GM04503 (cell line): ENCODE data around the gene MMP20.
A peak's percentile ranks its signal among the peaks of the same experiment; 100 is the strongest.

Experiments
- DNase-seq: peaks from one replicate; pipeline ENCODE4 v3.0.0-alpha.2; 2012; ENCODE audit warnings: low read depth

Gene MMP20

DNA sequence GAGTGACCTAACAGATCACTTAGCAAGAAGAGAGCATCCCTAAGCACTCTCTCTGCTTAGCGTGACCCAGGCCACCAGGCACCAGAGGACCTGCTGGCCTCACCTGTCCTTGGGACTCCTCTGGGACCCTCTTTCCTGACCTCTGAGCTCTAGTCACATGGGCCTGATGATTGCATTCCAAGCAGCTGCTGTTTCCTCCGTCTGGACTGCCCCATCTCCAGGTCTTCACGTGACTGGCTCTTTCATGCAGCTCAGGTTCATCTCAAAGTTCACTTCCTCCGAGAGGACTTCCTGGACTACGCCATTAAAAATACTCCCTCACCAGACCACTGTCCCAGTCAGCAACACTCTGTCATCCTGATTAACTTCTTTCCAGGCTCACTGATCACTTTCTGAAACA, 2.9 kb downstream of the MMP20 start:
- DNase-seq: no peak

DNA sequence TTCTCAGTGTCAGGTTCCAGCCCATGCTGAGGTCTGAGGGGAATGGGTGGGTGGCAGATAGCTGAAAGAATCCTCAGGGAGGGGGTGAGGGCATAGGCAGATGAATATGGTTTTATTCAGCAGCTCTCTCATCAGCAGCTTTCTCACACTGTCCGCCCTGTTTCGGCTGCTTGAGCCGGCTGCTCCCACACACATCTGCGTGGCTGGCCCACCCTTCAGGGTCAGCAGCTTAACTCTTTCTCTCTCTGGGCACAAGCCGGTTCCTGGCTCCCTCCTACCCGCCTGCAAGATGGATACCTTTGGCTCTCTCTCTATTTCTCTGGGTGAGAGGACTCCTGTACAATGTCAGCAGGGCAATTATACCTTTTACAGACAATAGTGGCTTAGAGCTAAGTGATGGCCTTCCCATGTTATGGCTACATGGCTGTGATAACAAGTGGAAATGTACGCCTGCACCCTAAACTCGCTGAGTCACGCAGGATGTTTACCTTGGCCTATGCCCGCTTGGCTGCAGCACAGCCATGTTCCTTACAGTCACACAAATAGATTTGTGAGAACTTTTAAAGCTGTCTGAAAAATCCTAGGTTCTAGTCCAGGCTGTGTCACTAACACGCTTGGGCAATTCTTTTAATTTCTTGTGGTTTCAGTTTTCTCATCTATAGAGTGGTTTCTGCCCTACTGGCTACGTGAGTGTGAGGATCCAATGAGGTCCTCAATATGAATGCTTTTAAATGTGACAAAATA, 4.1 kb downstream of the MMP20 start:
- DNase-seq: no peak

DNA sequence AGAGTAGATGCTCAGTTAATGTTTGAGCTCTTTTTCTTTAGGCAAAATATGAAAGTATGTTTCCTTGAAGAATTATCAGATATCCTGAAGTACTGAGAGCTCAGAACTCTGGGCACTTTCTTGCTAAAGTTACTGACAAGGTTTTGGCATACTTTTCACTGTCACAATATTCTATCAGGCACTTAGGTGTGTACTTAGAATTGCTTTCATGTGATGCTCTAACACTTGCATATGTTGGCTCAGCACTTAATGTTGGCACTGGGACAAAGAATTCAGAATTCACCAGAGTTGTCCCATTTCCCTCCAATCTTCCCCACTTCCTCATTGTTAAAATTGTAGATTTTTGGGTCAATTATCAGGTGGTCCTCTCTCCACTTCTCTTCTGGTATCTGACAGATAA, 5.0 kb downstream of the MMP20 start:
- no peak for DNase-seq

DNA sequence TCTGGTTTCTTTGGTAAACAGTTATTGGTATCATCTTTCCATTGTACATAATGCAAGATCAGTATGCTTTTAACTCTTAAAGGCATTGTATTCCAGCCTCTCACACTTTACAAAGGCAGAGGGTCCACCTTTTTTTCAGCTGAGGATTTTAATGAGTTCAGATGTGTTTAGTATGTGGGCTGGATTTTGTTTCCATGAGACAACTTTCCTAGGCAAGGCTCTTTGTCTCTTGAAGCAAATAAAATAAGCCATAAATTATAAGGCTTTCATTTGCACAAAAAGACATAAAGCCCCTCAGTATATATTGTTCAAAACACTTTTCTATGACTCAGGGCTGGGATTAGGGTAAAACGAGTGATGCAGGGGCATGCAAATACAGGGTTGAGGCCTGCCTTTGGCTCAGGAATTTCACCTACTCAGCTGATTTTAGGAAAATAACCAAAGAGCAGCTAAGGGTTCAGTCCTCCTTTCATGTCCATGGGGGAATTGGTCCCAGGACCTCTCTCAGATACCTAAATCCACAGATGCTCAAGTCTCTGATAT, 7.6 kb downstream of the MMP20 start:
- DNase-seq: no peak

DNA sequence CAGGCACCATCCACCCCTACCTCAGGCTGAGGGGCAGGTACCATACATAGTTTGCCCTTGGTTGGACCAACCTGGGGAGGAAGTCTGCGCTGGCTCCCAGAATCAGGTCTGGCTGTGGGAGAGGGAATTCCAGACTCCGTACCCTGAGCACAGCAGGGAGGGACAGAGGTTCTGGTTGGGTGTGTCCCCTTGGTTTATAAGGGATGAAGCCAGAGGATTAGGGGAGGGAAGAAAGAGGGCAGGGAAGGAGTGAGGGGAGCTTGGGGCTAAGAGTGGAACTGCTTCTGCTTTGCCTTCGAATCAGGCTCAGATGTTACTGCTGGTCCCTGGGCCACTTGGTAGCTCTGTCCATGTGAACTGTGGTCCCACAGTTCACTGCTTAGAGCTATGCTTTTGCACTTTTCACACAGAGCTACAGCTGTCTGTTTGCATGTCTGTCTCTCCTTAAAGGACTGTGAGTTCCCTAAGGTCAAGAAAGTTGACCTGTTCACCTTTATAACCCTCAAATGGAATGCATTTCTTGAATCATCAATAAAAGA, 9.2 kb downstream of the MMP20 start:
- DNase-seq: no peak

DNA sequence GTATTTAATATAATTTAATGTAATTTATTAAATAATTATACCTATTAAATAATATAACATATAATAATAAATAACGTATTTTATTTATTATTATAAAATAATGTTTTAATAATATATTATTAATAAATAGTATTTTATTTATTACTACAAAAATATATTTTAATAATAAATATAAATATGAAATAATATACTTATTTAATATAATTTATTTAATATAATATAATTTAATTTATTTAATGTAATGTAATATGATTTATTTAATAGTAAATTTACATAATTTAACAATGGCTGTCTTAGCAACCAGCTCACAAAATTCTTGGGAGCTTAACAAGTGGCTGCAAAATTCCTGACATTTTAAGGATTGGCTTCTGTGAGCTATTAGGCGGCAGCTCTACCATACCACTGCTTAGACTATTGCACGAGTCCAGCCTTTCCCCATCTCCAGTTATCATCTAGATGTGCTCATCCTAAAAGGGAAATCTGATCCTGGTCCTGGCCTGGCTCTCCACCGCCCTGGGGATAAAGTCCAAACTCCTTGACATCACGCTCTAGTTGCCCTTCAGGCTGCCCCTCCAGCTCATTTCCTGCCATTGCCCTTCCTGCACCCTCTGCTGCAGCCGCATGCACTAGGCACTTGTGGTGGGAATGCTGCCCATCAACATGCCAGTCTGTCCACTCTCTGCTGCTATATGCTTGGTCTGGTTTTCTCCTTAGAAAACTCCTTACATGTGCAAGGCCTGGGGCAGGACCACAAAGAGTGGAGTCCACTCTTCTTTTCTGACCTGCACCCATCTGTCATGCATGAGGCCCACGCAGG, 9.8 kb downstream of the MMP20 start:
- DNase-seq: no peak

DNA sequence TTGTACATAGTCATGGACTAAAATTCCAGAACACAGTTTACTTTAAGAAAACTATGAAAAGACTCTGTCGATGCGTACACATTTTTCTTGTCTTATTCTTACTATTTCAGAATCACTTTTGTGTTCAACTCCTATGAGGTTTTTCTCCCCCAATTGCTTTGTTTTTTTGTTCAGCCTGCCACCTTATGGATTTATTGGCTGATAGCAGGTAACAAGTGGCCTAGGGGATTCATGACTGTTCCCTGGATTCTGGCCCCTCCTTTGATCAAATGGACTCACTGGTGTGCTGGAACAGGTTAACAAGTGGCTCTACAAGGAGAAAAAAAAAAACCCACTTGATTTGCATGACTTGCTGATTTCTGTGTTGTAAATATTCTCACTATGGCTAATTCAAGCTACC, 10.6 kb downstream of the MMP20 start:
- DNase-seq: no peak

DNA sequence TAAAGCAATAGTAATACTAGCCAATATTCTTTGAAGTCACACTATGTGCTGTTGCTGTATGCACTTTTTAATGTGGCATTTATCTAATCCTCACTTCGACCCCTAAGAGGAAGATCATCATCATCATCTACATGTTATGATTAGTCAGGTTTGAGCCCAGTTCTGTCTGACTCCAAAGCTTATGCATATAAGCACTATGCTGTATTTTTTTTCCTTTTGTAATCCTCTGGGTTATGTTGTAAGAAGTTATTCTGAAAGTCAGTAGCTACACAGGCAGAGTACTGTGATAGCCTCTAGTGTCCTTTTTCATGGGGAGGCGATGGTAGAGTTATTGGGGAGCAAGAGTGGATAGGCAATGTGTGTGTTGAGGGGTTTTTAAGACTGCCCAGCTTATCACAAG, 11.1 kb downstream of the MMP20 start:
- no peak for DNase-seq

DNA sequence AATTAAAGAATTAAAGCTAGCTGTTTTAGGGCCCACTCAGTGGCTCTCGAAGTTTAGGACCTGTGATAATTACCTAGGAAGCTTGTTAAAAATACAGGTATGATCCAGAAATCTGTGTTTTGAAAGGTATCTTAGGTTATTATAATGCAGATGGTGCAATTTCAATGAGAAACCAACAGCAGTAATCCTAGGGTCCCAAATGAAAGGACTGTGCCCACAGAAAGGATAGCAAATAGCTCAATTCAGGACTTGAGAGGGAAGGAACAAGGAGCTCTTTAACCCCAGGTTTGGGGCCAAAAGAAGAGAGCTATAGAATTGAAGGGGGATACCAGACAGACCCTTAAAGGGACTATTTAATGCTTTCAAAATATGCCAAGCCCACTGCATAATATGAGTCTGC, 11.7 kb downstream of the MMP20 start:
- no peak for DNase-seq

DNA sequence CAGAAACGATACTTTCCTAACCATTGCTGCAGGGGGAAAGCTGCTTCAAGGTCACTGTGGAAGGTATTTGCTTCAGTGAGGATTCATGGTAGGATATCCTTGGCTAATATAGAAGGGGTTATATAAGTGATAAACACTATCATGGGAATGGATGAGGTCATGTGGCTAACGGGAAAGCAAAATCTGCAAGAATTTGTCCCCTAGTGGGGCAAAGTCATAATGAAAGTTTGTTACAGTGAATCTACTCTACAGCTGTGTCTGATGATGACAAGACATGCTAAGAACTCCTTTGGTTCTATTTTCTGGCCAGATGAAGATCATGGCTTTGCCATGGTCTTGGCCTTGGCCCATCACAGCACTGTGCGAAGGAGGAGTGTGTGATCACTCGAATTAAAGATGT, 13.8 kb downstream of the MMP20 start:
- no peak for DNase-seq

DNA sequence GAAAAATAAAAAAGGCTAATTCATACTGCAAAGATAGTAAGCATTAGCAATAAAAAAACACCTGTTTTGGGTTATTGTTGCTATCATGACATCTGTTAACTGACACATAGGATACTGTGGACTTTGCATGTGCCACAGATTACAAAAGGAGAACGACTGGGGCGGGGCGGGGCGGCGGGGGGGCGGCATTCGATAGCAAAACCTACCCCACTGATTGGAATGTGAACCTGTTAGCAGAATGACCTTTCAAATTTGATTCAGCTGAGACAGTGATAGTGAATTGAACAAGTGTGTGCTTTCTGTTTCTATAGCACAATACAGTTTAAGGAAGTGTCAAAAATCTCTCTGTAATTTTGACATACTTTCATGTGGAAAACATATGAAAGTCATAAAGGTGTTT, 14.9 kb downstream of the MMP20 start:
- DNase-seq: no peak

DNA sequence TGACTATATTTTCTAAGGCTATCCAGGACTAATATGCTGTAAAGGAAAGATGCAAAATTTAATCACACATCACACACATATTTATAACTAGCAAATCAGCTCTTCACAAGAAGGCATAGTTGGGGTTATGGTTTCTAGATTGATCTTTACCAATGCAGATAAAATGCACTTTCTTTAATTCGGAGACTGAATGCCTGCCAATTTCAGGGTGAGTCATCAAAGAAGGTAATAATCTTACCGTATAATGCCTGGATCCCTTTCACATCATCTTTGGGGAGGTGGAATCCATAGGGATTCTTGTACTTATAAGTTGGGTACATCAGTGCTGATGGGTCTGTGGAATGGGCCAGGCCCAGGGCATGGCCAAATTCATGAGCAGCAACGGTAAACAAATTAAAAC, 16.4 kb downstream of the MMP20 start:
- DNase-seq: no peak

DNA sequence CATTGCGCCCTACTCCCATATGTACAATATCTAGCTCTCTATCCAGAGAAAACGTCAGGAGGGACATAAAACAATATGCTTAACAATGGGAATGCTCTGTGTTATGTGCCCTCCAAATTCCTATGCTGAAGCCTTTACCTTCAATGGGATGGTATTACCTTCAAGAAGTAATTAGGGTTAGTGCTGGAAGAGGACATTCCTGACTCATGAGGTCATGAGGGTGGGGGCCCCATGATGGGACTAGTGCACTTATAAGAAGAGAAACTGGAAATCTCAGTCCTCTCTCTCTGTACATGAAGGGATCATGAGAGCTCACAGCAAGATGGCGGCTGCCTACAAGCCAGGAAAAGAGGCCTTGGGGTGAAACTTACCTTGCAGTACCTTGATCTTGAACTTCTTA, 20.3 kb downstream of the MMP20 start:
- DNase-seq: no peak

DNA sequence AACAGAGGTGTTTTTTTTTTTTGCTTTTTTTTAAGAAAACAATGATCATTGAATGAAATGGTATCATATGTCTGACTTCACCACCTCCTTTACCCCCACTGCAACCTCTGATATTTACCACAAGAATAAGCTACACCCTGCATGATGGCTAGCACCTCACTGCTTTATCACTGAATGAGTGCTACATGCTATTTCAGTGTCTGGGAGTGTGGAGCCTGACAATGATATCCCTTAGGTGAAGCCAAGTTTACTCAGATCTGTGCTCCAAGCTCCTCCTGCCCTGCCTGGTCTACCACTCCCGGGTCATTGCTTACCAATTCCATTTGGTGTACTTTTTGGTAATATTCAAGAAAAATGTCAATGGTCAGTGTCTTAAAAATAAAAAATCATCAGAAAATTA, 21.1 kb downstream of the MMP20 start:
- DNase-seq: no peak

DNA sequence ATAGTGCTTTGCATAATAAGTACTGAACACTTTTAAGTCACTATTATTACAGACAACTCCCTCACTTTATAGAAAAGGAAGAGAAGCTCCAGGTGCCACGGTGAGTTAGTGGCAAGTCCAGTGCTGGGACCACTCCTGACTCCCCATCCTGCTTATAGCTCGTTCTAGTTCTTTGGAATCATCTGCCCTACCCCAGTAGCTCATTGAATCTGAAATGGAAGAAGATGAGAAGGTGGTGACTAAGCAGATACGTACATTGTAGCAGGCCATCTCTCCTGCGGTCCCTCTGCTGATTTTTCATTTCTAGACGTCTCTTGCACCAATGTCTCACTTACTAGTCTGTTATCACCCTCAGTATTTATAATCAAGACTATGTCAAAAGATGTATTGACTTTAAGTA, 21.6 kb downstream of the MMP20 start:
- no peak for DNase-seq

DNA sequence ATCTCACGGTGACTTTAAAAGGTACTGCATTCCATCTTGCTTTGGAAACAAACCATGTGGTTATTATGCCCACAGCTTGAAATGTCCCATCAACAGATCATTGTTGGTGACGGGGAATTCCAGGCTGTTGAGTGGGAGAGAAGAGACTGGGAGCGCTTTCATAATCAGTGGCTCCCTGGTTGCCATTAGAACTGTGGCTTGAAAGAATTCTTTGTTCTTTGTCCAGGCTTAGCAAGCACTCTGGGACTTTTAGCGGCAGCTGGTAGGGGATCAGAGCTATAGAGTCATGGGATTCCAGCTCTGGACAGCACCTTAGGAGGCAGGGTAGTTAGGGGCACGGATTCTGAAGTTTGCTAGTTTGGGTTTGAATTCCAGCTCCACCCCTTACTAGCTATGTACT, 22.0 kb downstream of the MMP20 start:
- peak; percentile 62 for DNase-seq

DNA sequence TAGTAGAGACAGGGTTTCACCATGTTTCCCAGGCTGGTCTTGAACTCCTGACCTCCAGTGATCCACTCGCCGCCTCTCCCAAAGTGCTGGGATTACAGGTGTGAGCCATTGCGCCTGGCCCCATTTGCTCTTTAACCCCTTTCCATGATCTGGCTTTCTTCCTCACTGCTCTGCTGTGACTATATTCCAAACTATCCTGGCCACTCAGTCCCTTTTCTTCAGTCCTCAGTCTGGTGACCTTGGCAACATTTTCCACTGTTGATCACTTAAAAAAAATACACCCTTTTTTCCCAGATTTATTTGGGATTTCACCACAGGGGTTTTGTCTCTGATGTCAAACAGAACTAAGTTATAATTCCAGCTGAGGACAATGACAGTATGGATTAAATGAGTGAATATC, 24.5 kb downstream of the MMP20 start:
- DNase-seq: no peak

DNA sequence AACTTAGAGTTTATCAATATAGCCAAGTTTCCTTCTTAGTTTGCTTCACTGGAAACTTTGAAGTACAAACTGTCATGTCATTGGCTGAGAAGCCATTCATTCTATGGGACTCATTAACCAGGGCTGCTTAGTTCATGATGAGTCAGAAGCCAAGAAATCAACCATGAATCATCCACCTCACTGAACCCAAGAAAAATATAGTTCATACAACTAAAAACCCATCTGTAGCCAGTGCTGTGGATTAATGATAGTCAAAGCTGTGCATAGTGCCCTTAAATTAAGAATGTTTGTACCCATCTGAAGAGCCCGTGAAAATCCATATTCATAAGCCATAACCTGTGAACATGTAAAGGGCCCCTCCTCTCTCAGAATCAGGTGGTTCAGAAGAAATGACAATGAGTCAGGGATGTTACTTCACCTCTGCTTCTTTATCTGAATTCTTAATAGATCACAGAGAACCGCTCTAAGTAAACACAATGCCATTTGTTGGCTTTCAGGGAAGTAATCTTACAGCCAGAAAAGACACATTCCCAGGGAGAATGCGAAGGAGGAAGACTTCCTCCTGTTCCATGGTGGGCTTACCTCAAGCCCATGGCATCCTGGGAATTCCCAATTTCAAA, 25.4 kb downstream of the MMP20 start:
- peak; percentile 61 for DNase-seq

DNA sequence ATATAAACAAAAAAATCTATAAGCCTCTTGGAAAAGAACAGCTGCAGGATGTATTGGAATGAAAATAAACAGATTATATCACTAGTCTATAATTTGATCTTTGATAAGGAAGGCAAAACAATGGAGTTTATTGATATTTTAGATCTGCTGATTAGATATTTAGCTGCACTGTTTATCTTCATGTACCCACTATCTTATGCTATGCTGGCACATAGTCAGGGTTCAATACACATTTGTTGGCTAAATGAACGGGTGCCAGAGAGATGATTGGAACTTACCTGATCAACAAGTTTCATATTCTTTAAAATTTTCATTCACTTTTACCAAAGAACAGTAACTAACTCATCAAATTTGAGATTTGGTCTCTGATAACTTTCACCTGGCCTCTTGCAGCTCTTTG, 26.9 kb downstream of the MMP20 start:
- DNase-seq: no peak

DNA sequence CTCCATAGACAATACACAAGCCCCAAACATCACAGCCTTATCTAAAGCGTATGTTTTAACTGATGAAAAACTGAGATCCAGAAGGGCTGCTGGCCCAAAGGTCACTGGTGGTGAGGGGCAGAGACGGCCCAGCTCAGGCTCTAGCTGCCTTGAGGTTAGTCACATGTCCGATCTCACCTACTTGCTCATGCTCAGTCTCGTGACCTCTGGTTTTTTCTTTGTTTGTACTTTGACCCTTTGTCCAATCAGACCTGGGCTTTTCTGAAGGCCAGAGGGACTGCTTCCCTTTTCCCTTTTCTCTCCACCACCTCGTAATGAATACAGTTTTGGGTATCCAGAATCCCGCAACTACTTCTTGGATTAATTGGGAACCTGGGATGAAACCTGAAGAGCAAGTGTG, 28.6 kb downstream of the MMP20 start:
- DNase-seq: no peak

DNA sequence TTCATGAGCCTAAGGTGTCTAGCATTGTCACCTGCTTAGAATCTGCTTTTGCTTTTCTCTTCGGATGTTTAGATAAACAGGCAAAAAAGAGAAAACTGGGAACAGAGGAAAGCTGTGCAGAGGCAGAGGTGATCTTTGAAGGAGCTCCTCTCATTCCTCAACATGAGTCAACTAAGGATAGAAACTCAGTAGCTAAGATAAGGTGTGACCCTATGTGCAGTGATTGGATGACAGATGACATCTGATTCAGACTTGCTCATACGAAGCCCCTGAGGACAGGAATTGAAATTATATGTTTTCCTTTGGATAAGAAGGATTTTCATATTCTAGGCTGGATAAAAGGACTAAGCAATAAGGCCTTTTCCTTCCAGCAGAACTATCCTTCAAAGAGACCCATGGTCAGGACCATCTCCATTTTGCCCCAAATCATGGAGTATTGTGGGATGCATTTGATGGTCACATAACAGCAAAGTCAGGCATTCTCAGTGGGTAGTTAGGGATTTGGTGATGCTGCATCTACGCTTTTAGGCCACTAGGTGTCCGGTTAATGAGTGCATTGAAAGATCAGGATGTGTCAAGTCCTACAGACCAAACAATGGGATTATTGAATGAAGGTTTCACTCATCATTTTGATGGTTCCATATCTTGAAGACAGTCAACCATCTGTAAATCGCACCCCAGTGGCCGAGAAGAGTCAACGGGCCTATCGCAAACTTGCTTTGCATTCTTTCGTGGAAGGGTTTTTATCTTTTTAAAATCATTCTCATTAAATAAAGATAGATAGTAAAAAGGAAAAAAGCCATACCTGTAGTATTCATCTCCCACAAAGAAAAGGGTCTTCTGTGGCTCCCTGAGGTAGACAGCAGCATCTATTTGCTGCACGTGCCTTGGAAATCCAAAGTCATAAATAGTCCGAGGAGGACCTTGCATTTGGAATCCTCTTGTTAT, 32.2 kb downstream of the MMP20 start:
- no peak for DNase-seq

DNA sequence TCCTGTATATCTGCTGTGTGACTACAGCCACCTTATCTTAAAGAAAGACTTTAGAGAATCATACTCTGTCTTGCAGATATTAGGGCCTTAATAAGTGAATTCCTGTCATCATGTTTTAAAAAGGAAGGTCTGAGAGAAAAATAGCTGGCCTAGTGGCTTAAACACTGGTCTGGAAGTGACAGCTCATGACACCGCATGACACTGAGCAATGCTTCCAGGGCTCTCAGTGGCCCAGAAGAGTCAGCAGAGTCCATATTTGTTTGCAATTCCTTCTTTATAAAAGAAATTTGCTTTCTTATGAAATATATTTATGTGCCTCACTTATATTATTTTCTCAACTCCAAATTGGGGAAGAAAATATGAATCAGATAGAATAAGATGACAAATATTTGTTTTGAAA, 33.0 kb downstream of the MMP20 start:
- DNase-seq: no peak
